Measurements from ENCODE around the gene OR2W1. TPM values are rescaled to one million over a fixed set of nuclear protein-coding genes. Genes with fewer than 3 reads are reported as not detected.

OR2W1 gene
- total RNA-seq, 1 donor from 2014 or later = not detected

- DNase-seq (ENCODE audit: low spot score, unreplicated experiment) = no peak
- no peaks in the 10 kb centered on the region for H3K4me1 Mint-ChIP-seq (ENCODE audit: low read depth)
- H3K4me3 Mint-ChIP-seq (ENCODE audit: low read depth) = no peak overlapping the region
- H3K36me3 Mint-ChIP-seq (ENCODE audit: insufficient read depth) = peaks cover 6% of the 10 kb centered on the region
- no peak overlapping the region for H3K27ac Mint-ChIP-seq
- no peaks in the 10 kb centered on the region for H3K27me3 Mint-ChIP-seq
- TF ChIP-seq CTCF (IDR thresholded peaks at IDR 0.05; ENCODE audit: unreplicated experiment) = no peak
- peaks cover 7% of the 10 kb centered on the region for H3K9me3 Mint-ChIP-seq (ENCODE audit: low read depth)
These were observed 48.0 kb downstream of the OR2W1 start for GRCh38 chr6:28996844-28997510.

GRCh38 chr6:28995093-28995650, 49.8 kb downstream of the OR2W1 start:
- no peaks in the 10 kb centered on the region for H3K4me1 Mint-ChIP-seq (ENCODE audit: low read depth)
- TF ChIP-seq CTCF (IDR thresholded peaks at IDR 0.05; ENCODE audit: unreplicated experiment) = no peak
- no peak overlapping the region for H3K4me3 Mint-ChIP-seq (ENCODE audit: low read depth)
- H3K9me3 Mint-ChIP-seq (ENCODE audit: low read depth) = peaks cover 7% of the 10 kb centered on the region
- H3K27ac Mint-ChIP-seq = no peak overlapping the region
- peaks cover 6% of the 10 kb centered on the region for H3K36me3 Mint-ChIP-seq (ENCODE audit: insufficient read depth)
- no peak for DNase-seq (ENCODE audit: low spot score, unreplicated experiment)
- H3K27me3 Mint-ChIP-seq = no peaks in the 10 kb centered on the region

Other genes with a start within 250 kb of the OR2W1 start
- 91.8 and 97.3 TPM in 2 replicates for gene TRIM27, start 121.2 kb downstream of the OR2W1 start, total RNA-seq
- 0.91 and 1.4 TPM in 2 replicates for gene ZNF311, start 39.9 kb downstream of the OR2W1 start, total RNA-seq
- not detected in 2 replicates for gene OR2B3, start 42.1 kb upstream of the OR2W1 start, total RNA-seq
- gene OR2J1, start 54.3 kb upstream of the OR2W1 start, total RNA-seq = not detected in 2 replicates
- not detected in 2 replicates for gene OR2J3, start 62.9 kb upstream of the OR2W1 start, total RNA-seq
- gene OR2J2, start 125.7 kb upstream of the OR2W1 start, total RNA-seq = not detected in 2 replicates

Data from progenitor cell of endocrine pancreas (in vitro differentiated cells).